Retinal pigment epithelial cell (primary cell): ENCODE results near the gene FBLN2.

Experiments used
- DNase-seq: peaks from one replicate; pipeline ENCODE4 v3.0.0-alpha.2; 2010; ENCODE audit warnings: low read depth
- H3K4me3 ChIP-seq: 2 replicates; pipeline ENCODE4 v1.5.1; 2011; ENCODE audit warnings: mild to moderate bottlenecking, low read length, control low read depth, moderate library complexity
- CTCF ChIP-seq: conservative IDR thresholded peaks from 2 replicates; pipeline ENCODE4 v1.5.1; 2011; ENCODE audit warnings: low read depth, low read length, control low read depth, inconsistent platforms

FBLN2 gene

GRCh38 chr3:13550791-13551360, 2.0 kb downstream of the FBLN2 start:
- DNase-seq: no peak
- TF ChIP-seq CTCF: no peak
- no peak overlapping the region for H3K4me3 ChIP-seq

GRCh38 chr3:13552857-13553652, 4.1 kb downstream of the FBLN2 start:
- H3K4me3 ChIP-seq: no peak overlapping the region
- no peak for DNase-seq
- no peak for TF ChIP-seq CTCF

GRCh38 chr3:13553686-13554085, 4.8 kb downstream of the FBLN2 start:
- no peak overlapping the region for H3K4me3 ChIP-seq
- no peak for DNase-seq
- TF ChIP-seq CTCF: no peak

- TF ChIP-seq CTCF: no peak
- no peak overlapping the region for H3K4me3 ChIP-seq
- no peak for DNase-seq
Observed at GRCh38 chr3:13555753-13556152, 6.8 kb downstream of the FBLN2 start.

GRCh38 chr3:13556207-13556606, 7.3 kb downstream of the FBLN2 start:
- no peak for TF ChIP-seq CTCF
- no peak for DNase-seq
- H3K4me3 ChIP-seq: no peak overlapping the region

- DNase-seq: no peak
- H3K4me3 ChIP-seq: no peak overlapping the region
- no peak for TF ChIP-seq CTCF
Observed at GRCh38 chr3:13556917-13557316, 8.0 kb downstream of the FBLN2 start.

GRCh38 chr3:13557417-13557816, 8.5 kb downstream of the FBLN2 start:
- no peak overlapping the region for H3K4me3 ChIP-seq
- DNase-seq: no peak
- no peak for TF ChIP-seq CTCF
